Measurements from ENCODE around the gene HEPN1. TPM values are rescaled to one million over a fixed set of nuclear protein-coding genes. Genes with fewer than 3 reads are reported as not detected.

The HEPN1 gene
- polyA plus RNA-seq, 1 donor = 0.26 TPM

- DNase-seq = no peak
Observed at GRCh38 chr11:124884869-124885479, 34.1 kb upstream of the HEPN1 start.

- no peak for DNase-seq
Observed at GRCh38 chr11:124886476-124886875, 32.6 kb upstream of the HEPN1 start.

DNA sequence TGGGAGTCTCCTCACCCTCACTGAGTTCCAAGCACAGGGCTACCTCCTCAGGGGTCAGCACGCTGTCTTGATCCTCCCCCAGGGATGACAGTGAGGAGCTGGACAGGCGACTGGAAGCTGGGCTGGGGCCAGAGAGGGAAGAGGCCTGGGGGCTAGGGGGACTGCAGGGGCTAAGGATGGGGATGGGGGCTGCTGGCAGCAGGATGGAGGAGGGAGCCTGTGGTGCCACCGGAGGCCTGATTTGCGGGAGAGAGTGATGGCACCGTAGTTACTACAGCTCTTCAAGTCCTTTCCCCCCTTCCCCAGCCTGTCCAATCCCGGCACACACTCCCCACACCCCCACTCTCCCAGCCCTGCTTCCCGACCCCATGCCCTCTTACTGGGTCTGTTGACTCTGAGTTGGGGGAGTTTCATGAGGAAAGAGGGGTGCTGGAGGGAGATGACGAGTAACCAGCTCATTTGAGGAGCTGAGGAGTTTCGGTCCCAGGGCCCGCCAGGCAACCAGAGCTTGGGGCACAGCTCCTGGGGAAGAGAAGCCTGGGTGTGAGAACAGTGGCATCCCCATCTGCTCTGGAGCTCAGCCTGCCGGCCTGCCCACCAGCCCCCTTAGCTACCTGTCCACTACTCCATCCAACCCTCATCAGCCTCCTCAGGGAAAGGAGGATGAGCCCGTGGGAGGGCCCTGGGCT is 31.9 kb upstream of the HEPN1 start:
- no peak for DNase-seq

GRCh38 chr11:124887667-124888013 is 31.4 kb upstream of the HEPN1 start:
- DNase-seq = no peak

- DNase-seq = no peak
Observed at GRCh38 chr11:124889191-124890091, 29.6 kb upstream of the HEPN1 start.

DNA sequence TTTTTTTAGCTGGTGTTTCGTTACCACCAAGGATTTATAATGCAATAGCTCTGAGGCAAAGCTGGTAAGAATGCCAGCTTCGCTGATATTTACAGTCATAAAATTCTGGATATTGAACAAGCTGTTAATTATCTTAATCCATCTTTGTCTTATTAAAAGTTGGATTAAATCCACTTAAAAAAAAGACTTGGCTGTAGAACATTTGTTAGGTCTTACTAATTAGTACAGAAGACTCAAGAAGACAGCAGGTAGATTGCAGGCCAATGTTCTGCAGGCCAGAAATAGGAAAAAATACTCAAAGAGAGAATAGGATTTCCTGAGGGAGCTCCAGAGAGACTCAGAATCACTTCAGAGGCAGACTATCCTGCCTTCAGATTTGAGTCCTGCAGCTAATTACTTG is 28.9 kb upstream of the HEPN1 start:
- DNase-seq = no peak

DNA sequence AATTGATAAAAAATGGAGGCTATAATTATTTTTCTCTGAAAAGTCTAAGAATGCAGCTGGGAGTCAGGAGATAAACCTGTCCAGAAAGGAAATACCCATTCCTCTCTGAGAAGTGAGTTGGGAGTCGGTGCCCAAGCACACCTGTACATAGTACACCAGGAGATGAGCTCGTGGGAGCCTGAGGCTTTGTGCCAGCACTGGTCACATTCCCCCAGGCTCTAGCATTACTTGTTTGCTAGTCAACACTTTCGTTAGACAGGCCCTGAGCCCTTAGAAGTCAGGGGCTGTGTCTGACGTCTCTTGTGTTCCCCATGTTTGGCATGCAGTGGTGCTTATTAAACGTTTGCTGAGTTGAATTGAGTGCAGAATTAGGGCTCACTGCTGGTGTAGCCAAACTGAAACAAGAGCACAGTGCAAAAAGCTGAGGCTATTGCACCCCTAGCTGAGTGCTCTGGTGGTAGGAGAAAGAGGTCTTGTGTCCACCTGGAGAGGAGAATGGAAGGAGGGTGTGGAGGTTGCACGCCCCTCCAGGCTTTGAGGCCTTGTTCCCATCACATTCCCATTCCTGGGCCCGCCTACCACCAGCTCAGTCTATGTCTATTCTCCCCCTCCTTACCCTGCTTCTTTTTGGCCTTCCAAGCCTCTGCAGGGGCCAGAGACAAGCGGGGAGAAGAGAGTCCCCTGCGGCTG is 28.2 kb upstream of the HEPN1 start:
- no peak for DNase-seq

DNA sequence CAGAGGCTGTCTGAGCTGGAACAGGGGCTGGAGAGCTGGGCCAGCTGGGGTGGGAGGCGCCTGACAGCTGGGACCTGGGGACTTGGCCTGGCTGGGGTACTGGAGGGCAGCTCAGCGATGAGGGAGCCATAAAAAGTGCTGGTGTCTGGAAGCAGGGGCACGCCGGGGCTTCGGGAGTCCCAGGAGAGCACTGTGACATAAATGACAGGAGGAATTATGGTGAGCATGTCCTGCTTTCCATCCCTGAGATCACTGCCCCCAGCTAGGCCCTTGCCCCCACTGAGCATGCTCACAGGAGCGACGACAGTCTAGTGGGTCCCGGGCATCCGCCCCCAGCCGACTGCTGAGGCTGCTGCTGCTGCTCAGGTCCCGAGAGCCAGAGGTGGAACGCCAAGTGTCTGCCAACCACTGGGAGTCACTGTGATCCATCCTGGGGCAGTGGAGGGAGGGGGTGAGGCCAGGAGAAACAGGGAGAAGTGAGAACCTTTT is 27.6 kb upstream of the HEPN1 start:
- no peak for DNase-seq

DNA sequence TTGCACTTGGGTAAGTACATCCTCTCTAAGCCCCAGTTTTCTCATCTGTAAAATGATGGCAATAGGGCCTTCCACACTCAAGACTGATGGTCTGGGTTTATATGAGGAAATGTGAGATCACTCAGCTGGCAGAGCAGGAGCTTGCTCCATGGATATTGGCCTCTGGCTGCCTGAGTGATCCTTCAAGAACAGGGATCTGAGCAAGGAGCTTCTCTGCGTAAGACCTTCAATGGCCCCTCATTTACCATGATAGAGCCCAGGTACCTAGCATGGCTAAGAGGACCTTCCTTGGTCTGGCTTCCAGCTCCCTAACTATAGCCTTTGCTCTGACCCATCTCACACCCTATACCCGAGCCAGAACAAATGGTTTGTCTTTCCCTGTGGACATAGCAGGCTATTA is 26.9 kb upstream of the HEPN1 start:
- DNase-seq = no peak

GRCh38 chr11:124892750-124893454 is 26.1 kb upstream of the HEPN1 start:
- no peak for DNase-seq

GRCh38 chr11:124893781-124894401 is 25.2 kb upstream of the HEPN1 start:
- DNase-seq = no peak

GRCh38 chr11:124894606-124895430 is 24.2 kb upstream of the HEPN1 start:
- DNase-seq = no peak

DNA sequence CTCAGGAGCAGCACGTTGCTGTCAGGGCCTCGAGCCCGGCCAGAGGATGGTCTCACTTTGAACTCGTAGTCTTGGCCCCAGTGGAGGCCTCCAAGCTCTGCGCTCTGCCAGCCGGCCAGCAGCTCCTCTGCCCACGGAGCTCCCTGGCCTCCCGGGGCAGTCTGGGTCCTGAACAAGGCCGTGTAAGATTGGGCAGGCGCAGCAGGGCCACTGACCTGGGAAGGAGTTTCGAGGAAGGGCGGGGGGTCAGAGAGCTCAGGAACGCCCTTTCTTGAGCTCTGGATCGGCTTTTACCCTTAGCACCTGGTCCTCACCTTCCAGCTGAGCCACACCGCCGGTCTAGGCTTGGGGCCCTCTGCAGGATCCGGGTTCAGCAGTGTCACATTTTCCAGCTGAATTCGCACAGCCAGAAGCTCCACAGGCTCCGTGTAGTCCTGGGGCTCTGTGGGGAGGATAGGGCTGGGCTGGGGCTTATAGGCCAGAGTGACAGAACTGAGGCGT is 23.5 kb upstream of the HEPN1 start:
- no peak for DNase-seq

DNA sequence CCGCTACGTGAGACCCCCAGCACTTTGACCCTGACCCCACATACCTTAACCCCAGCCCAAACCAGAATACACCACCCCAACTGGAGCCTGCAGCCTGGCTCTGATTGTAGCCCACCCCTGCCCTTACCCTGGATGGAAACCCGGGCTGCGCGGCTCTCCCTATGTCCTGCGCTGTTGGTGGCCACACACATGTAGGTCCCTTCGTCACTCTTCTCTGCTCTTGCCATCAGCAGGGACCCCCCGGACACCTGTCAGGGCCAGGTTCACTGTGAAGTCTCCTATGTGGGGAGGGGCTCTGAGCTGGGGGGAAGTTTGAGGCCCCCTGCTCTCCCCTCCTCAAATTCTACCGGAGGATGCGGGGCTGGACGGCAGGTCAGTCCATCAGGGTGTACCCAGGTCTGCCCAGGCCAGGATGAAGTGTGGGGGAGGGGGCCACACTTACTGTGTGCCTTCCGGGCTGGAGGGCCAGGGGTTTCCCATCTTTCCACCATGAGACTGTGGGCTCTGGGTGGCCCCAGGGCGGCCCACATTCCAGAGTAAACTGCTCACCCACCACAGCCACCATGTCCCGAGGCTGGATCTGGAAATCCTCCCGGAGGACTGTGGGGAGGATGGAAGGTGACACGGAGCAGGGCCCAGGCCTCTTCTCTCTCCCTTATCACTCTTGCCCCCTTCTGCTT is 22.8 kb upstream of the HEPN1 start:
- DNase-seq = no peak

GRCh38 chr11:124896821-124897391 is 22.1 kb upstream of the HEPN1 start:
- no peak for DNase-seq

GRCh38 chr11:124897674-124898262 is 21.3 kb upstream of the HEPN1 start, which contains the start of gene ROBO4:
TSS of gene ROBO4 (minus strand) at chr11:124897865. CDS start at chr11:124897795, 70 bp downstream.
- no peak for DNase-seq

GRCh38 chr11:124898263-124898680 is 20.8 kb upstream of the HEPN1 start:
- no peak for DNase-seq

DNA sequence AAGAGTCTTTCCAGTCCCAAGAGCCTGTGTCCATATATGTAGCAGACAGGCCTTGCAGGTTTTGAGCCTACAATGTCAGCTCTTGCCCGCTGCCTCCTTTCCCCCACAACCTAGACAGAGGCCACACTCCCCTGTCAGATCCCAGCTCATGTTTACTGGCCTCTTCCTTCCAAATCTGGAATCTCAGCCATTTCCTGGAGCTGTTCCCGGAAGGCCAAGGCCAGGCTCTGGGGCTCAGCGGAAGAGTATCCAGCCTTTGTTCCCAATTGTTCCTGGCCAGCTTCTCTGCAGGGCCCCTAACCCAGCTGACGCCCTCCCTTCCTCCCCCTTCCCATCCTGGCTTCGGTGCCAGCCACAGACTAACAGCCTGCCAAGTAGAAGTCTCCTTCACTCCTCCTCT is 20.3 kb upstream of the HEPN1 start:
- DNase-seq = peak; percentile 65

Measured in hindlimb muscle (tissue), 1 donor.